D721Med (cell line): ENCODE data around the gene MED8.

ENCODE experiments used
- DNase-seq: peaks from one replicate; pipeline ENCODE4 v3.0.0; 2011; ENCODE audit warnings: low spot score; ENCODE audit not compliant: insufficient read length
- FAIRE-seq: peaks from 2 replicates; lab custom pipeline; 2011; peaks lifted over from hg19 to GRCh38; lab: Jason Lieb, UNC
- TF ChIP-seq, protein P1 (sequence below): IDR thresholded peaks from 2 replicates; pipeline ENCODE4 v1.5.1; 2012; ENCODE audit warnings: mild to moderate bottlenecking, control low read depth; ENCODE audit not compliant: insufficient read depth; ENCODE audit errors: missing control alignments

Gene MED8

DNA sequence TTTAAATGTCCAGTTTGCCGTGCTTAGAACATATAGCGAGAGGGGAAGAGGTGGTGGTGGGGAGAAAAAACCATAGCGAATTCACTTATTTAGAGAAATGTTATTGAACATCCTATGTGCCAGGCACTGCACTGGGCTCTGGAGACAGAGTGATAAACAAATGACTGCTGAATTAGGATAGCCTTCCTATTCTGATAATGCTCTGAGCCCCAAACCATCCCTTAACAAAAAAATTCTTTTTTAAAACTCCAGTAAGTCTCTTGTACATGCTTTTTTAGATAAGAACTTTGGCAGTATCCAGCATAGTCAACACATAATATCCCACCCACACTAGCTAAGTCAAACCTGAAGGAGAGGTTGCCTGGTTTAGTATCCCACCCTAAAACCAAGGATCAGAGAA is 8.6 kb upstream of the MED8 start:
- TF ChIP-seq, protein P1, sequence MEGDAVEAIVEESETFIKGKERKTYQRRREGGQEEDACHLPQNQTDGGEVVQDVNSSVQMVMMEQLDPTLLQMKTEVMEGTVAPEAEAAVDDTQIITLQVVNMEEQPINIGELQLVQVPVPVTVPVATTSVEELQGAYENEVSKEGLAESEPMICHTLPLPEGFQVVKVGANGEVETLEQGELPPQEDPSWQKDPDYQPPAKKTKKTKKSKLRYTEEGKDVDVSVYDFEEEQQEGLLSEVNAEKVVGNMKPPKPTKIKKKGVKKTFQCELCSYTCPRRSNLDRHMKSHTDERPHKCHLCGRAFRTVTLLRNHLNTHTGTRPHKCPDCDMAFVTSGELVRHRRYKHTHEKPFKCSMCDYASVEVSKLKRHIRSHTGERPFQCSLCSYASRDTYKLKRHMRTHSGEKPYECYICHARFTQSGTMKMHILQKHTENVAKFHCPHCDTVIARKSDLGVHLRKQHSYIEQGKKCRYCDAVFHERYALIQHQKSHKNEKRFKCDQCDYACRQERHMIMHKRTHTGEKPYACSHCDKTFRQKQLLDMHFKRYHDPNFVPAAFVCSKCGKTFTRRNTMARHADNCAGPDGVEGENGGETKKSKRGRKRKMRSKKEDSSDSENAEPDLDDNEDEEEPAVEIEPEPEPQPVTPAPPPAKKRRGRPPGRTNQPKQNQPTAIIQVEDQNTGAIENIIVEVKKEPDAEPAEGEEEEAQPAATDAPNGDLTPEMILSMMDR, result no peak
- FAIRE-seq (no peak), DNase-seq (no peak)

DNA sequence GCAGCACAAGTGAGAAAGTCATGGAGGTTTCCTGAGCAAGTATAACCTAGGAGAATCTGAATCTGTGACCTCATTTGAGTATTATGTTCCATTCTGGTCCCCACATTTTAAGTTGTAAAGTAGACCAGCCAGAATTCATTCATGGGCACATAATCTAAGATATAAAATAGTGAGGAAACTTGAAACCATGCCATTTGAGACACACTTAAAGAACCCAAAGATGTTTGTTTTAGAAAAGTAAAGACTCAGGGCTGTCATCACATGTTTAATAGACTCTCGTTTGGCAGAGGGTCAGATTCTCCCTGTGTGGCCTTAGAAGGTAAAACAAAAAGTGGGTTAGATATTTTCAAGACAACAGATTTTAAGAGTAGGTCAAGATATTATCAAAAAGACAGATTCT is 6.5 kb upstream of the MED8 start:
- no peak for FAIRE-seq
- TF ChIP-seq, protein P1, result no peak
- no peak for DNase-seq

- TF ChIP-seq, protein P1, result no peak
- DNase-seq (no peak), FAIRE-seq (no peak)
These were observed 5.9 kb upstream of the MED8 start for GRCh38 chr1:43395523-43395922.

GRCh38 chr1:43392702-43393101 is 3.1 kb upstream of the MED8 start:
- TF ChIP-seq, protein P1, result no peak
- DNase-seq, result no peak
- FAIRE-seq, result no peak

- FAIRE-seq, result no peak
- TF ChIP-seq, protein P1, result no peak
- DNase-seq, result no peak
These were observed 987 bp downstream of the MED8 start for GRCh38 chr1:43388613-43389012.

- DNase-seq (no peak), FAIRE-seq (no peak)
- TF ChIP-seq, protein P1, result no peak
These were observed 1.5 kb downstream of the MED8 start for GRCh38 chr1:43387976-43388599.

DNA sequence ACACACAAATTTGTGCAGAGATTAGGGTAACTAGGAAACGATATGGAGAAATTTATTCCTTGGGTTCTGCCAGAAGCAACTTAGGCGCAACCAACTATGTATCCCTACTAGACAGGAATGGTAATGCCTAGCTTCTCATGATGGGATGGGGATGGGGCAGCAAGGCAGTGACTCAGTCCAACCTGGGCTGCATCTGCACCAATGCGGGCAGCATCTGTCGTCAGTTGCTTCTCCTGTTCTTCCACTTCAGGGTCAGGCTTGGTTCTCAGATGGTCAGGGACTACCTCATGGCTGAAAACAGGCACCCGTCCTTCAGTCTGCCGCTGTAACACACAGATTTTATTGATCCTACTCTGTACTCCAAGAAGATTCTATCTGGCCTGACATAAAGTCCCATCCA is 2.9 kb downstream of the MED8 start:
- TF ChIP-seq, protein P1, result no peak
- DNase-seq, result no peak
- no peak for FAIRE-seq
